H1 (cell line): Measurements from ENCODE around the gene KCNJ12. TPM values are rescaled to one million over a fixed set of nuclear protein-coding genes. Genes with fewer than 3 reads are reported as not detected.

Source experiments
- CTCF ChIA-PET: fragments of 300-600 bp; sonication (Branson Sonifier 250); formaldehyde crosslinking; loops from one replicate; lab custom pipeline; 2021; ENCODE audit not compliant: partially characterized antibody; lab: Charles Lee
- POLR2A ChIA-PET: fragments of 300-600 bp; sonication (Branson Sonifier 250); formaldehyde crosslinking; loops from one replicate; lab custom pipeline; 2021; ENCODE audit warnings: inconsistent platforms; ENCODE audit not compliant: partially characterized antibody; lab: Charles Lee
- DNase-seq, 2 experiments: peaks; one replicate each; pipeline versions ENCODE4 v3.0.0 to v3.0.0-alpha.2; 2010 to 2022; ENCODE audit warnings: low spot score in 2 of 2, low read depth in 1 of 2, mixed read lengths in 1 of 2
- FAIRE-seq: peaks from 2 replicates; lab custom pipeline; 2011; peaks lifted over from hg19 to GRCh38; lab: Jason Lieb, UNC
- H2AFZ ChIP-seq: 2 replicates; pipeline ENCODE4 v1.8.1; 2012; ENCODE audit warnings: low read length, inconsistent platforms
- H2AK5ac ChIP-seq: 2 replicates; pipeline ENCODE4 v1.6.1; 2013; ENCODE audit warnings: low read depth, low read length
- H2BK120ac ChIP-seq: replicated peaks from 2 replicates; pipeline ENCODE3; 2013; ENCODE audit warnings: low read depth, low read length, inconsistent platforms
- H2BK12ac ChIP-seq: 2 replicates; pipeline ENCODE4 v1.6.1; 2013; ENCODE audit warnings: low read depth, low read length
- H2BK15ac ChIP-seq: 2 replicates; pipeline ENCODE4 v1.6.1; 2013; ENCODE audit warnings: low read length
- H2BK20ac ChIP-seq: 2 replicates; pipeline ENCODE4 v1.6.1; 2013; ENCODE audit warnings: low read length
- H2BK5ac ChIP-seq: 2 replicates; pipeline ENCODE4 v1.6.1; 2013; ENCODE audit warnings: low read depth, low read length
- H3K14ac ChIP-seq: 2 replicates; pipeline ENCODE4 v1.6.1; 2013; ENCODE audit warnings: inconsistent platforms; ENCODE audit not compliant: insufficient read length
- H3K18ac ChIP-seq: 2 replicates; pipeline ENCODE4 v1.6.1; 2013; ENCODE audit warnings: low read length; ENCODE audit errors: extremely low read depth
- H3K23ac ChIP-seq: 2 replicates; pipeline ENCODE4 v1.6.1; 2013; ENCODE audit warnings: inconsistent platforms; ENCODE audit not compliant: insufficient read length
- H3K23me2 ChIP-seq: 2 replicates; pipeline ENCODE4 v1.6.1; 2013; ENCODE audit warnings: low read depth, low read length
- H3K27ac ChIP-seq: 2 replicates; pipeline ENCODE4 v1.6.1; 2011; ENCODE audit warnings: low read depth, low read length, inconsistent platforms
- H3K27me3 ChIP-seq, 4 experiments: replicated peaks in 1 of 4; 1 replicate in 1 of 4; 2 replicates in 3 of 4; pipeline versions ENCODE4 v1.6.1 to v1.8.1; 2011 to 2013; ENCODE audit warnings: low read length in 3 of 4, mild to moderate bottlenecking in 3 of 4, inconsistent platforms in 2 of 4, mixed read lengths in 2 of 4, moderate library complexity in 1 of 4; ENCODE audit not compliant: control insufficient read depth in 3 of 4, insufficient read depth in 3 of 4; ENCODE audit errors: extremely low read depth in 1 of 4
- H3K36me3 ChIP-seq, 4 experiments: 2 replicates each; pipeline versions ENCODE4 v1.6.1 to v1.8.1; 2011 to 2013; ENCODE audit warnings: mild to moderate bottlenecking in 4 of 4, low read length in 3 of 4, moderate library complexity in 2 of 4, control low read depth in 1 of 4, inconsistent platforms in 1 of 4; ENCODE audit not compliant: insufficient read depth in 4 of 4, control insufficient read depth in 2 of 4
- H3K4ac ChIP-seq: replicated peaks from 2 replicates; pipeline ENCODE3; 2013; ENCODE audit warnings: low read length, low read depth, mixed read lengths, inconsistent platforms; ENCODE audit not compliant: insufficient read length
- H3K4me1 ChIP-seq, 4 experiments: replicated peaks in 1 of 4; 1 replicate in 1 of 4; 2 replicates in 3 of 4; pipeline versions ENCODE4 v1.6.1 to v1.8.1; 2011 to 2013; ENCODE audit warnings: low read length in 3 of 4, inconsistent platforms in 2 of 4, mixed read lengths in 1 of 4; ENCODE audit not compliant: insufficient read depth in 4 of 4, control insufficient read depth in 3 of 4
- H3K4me2 ChIP-seq, 2 experiments: 2 replicates each; pipeline versions ENCODE4 v1.6.1 to v1.8.1; 2011 to 2013; ENCODE audit warnings: low read depth in 2 of 2, low read length in 2 of 2, control low read depth in 1 of 2, inconsistent platforms in 1 of 2, mild to moderate bottlenecking in 1 of 2; ENCODE audit not compliant: insufficient read depth in 1 of 2
- H3K4me3 ChIP-seq, 4 experiments: fragments of 200-600, 300-600 bp in 1 of 4; sonication (generic), shearing (Covaris generic), sonication (Bioruptor Twin) in 1 of 4; 2 replicates each; pipeline versions ENCODE4 v1.5.1 to v1.8.1; 2011 to 2016; ENCODE audit warnings: low read length in 4 of 4, low read depth in 3 of 4, control low read depth in 2 of 4, inconsistent platforms in 2 of 4, mild to moderate bottlenecking in 2 of 4, mixed read lengths in 1 of 4, moderate library complexity in 1 of 4; ENCODE audit not compliant: insufficient read depth in 2 of 4; ENCODE audit errors: extremely low read depth in 1 of 4
- H3K56ac ChIP-seq: replicated peaks from 2 replicates; pipeline ENCODE3; 2013; ENCODE audit warnings: low read depth, mild to moderate bottlenecking, mixed read lengths, low read length, inconsistent platforms; ENCODE audit not compliant: insufficient read length
- H3K79me1 ChIP-seq: 2 replicates; pipeline ENCODE4 v1.6.1; 2013; ENCODE audit warnings: low read depth, low read length, control low read depth
- H3K79me2 ChIP-seq, 2 experiments: 2 replicates each; pipeline versions ENCODE4 v1.6.1 to v1.8.1; 2012 to 2013; ENCODE audit warnings: low read length in 2 of 2, mild to moderate bottlenecking in 2 of 2, inconsistent platforms in 1 of 2; ENCODE audit not compliant: insufficient read depth in 2 of 2, control insufficient read depth in 1 of 2
- H3K9ac ChIP-seq, 4 experiments: replicated peaks in 1 of 4; 1 replicate in 1 of 4; 2 replicates in 3 of 4; pipeline versions ENCODE4 v1.6.1 to v1.8.1; 2011 to 2013; ENCODE audit warnings: low read depth in 3 of 4, low read length in 3 of 4, control low read depth in 2 of 4, mild to moderate bottlenecking in 2 of 4, moderate library complexity in 2 of 4, inconsistent platforms in 1 of 4; ENCODE audit errors: extremely low read depth in 1 of 4
- H3K9me3 ChIP-seq, 2 experiments: 2 replicates each; pipeline versions ENCODE4 v1.6.1 to v1.8.1; 2012 to 2013; ENCODE audit warnings: mild to moderate bottlenecking in 2 of 2, moderate library complexity in 2 of 2, control low read depth in 1 of 2, inconsistent platforms in 1 of 2, low read depth in 1 of 2, low read length in 1 of 2, mixed read lengths in 1 of 2; ENCODE audit not compliant: insufficient read depth in 2 of 2
- H4K20me1 ChIP-seq, 2 experiments: replicated peaks in 1 of 2; 2 replicates each; pipeline versions ENCODE3 to v1.8.1; 2011 to 2013; ENCODE audit warnings: inconsistent platforms in 2 of 2, low read length in 2 of 2, mild to moderate bottlenecking in 1 of 2; ENCODE audit not compliant: insufficient read depth in 2 of 2, control insufficient read depth in 1 of 2
- H4K5ac ChIP-seq: 2 replicates; pipeline ENCODE4 v1.6.1; 2013; ENCODE audit warnings: low read length, low read depth, mixed read lengths, inconsistent platforms; ENCODE audit not compliant: insufficient read length
- H4K8ac ChIP-seq: 2 replicates; pipeline ENCODE4 v1.8.0; 2013; ENCODE audit warnings: mild to moderate bottlenecking, moderate library complexity, low read length, inconsistent platforms; ENCODE audit not compliant: insufficient read depth; ENCODE audit errors: extremely low read depth
- H4K91ac ChIP-seq: replicated peaks from 2 replicates; pipeline ENCODE3; 2013; ENCODE audit warnings: low read length, mixed read lengths, inconsistent platforms; ENCODE audit not compliant: insufficient read length
- WGBS, 2 experiments: shearing (Covaris generic) in 1 of 2; methylation state at CpG; one replicate each; pipeline versions ENCODE4 v1.1.6 to v1.1.7; 2013 to 2015; ENCODE audit warnings: low lambda C conversion rate in 2 of 2, mixed read lengths in 2 of 2, inconsistent platforms in 1 of 2, low coverage in 1 of 2, missing lambda C conversion rate in 1 of 2; ENCODE audit not compliant: insufficient replicate concordance in 2 of 2, insufficient coverage in 1 of 2, insufficient read length in 1 of 2; ENCODE audit errors: extremely low coverage in 1 of 2, missing lambda C conversion rate in 1 of 2; 5-methylcytosine and 5-hydroxymethylcytosine counted together
- polyA plus RNA-seq, 7 experiments: library from polyadenylated mRNA; depleted of rRNA in 3 of 7; stranded (reverse) in 5 of 7; unstranded in 2 of 7; fragments of >200 nt in 5 of 7; fragments of 200-250 nt in 2 of 7; gene quantifications; 1 replicate in 5 of 7; 2 replicates in 1 of 7; 4 replicates in 1 of 7; pipeline versions ENCODE4 v1.2.1 to v1.2.3, GENCODE V29; 2011 to 2013; ENCODE audit warnings: missing spikeins in 2 of 7, mixed read lengths in 2 of 7
- total RNA-seq: library from RNA; stranded (reverse); fragmentation: NEBNext Ultra II Directional; extraction: Animal tissue kit (Norgen Biotek cat#: 25700); gene quantifications from 2 replicates; pipeline ENCODE4 v1.2.1, GENCODE V29; 2021

The KCNJ12 gene
- total and polyA plus RNA-seq, 2 of the 8 experiments (the other 6 are each of a cell fraction or from before 2014, with no cell fraction given), result 1.2 to 1.5 TPM

- 83% methylated on average over 6 of the region's 6 CpGs; no CpG with 5 or more reads in 1 of the 2 experiments for WGBS, 2 experiments
- FAIRE-seq (no peak), DNase-seq (no peak)
- Histone ChIP-seq H3K14ac (no peak overlapping the region), H4K8ac (no peak overlapping the region), H4K91ac (no peak overlapping the region), H3K79me1 (no peaks in the 10 kb centered on the region), H2BK20ac (no peak overlapping the region), H4K20me1 (peaks cover 0 to 2% of the 10 kb centered on the region in 2 experiments), H2BK120ac (no peak overlapping the region), H3K23me2 (peaks cover 14% of the 10 kb centered on the region; the same call in 1 of the 2 replicates), H3K36me3 (no peaks in the 10 kb centered on the region), H3K27ac (no peak overlapping the region), H3K4me1 (peaks cover 0 to 10% (median 5%) of the 10 kb centered on the region in 4 experiments; a peak in 4 of 7 replicates), H3K18ac (no peak overlapping the region), H3K4ac (no peak overlapping the region), H2BK12ac (no peak overlapping the region), H3K56ac (no peak overlapping the region), H4K5ac (no peak overlapping the region), H2AK5ac (no peak overlapping the region), H3K9ac (no peak overlapping the region), H3K79me2 (no peaks in the 10 kb centered on the region), H3K23ac (no peak overlapping the region), H2BK5ac (no peak overlapping the region), H3K27me3 (peaks cover 7 to 29% (median 26%) of the 10 kb centered on the region in 4 experiments), H2BK15ac (no peak overlapping the region), H3K4me2 (no peak overlapping the region), H3K9me3 (no peaks in the 10 kb centered on the region), H3K4me3 (no peak overlapping the region), H2AFZ (no peak overlapping the region)
- POLR2A ChIA-PET, result no interaction called here
- CTCF ChIA-PET, result no interaction called here
These were observed 5.0 kb downstream of the KCNJ12 start for GRCh38 chr17:21381076-21381706.
